Trophoblast cell (in vitro differentiated cells and primary cell): Measurements from ENCODE around the gene CCL3.

ENCODE experiments used
- DNase-seq, 2 donors: peaks; one replicate each; pipeline ENCODE4 v3.0.0-alpha.2; 2016
- H2AFZ ChIP-seq: 2 replicates; pipeline ENCODE4 v1.6.1; 2013; ENCODE audit warnings: low read length, moderate library complexity, mild to moderate bottlenecking; ENCODE audit not compliant: insufficient read depth, poor library complexity
- H2AK5ac ChIP-seq: 2 replicates; pipeline ENCODE4 v1.6.1; 2013; ENCODE audit warnings: mild to moderate bottlenecking, low read length
- H2BK120ac ChIP-seq: 2 replicates; pipeline ENCODE4 v1.6.1; 2013; ENCODE audit warnings: low read length, mild to moderate bottlenecking, moderate library complexity; ENCODE audit not compliant: insufficient read depth, poor library complexity
- H2BK12ac ChIP-seq: 2 replicates; pipeline ENCODE4 v1.6.1; 2013; ENCODE audit warnings: mild to moderate bottlenecking, low read length, moderate library complexity
- H2BK5ac ChIP-seq: 2 replicates; pipeline ENCODE4 v1.6.1; 2013; ENCODE audit warnings: low read length, low read depth, moderate library complexity, mild to moderate bottlenecking; ENCODE audit not compliant: poor library complexity
- H3K14ac ChIP-seq: 2 replicates; pipeline ENCODE4 v1.6.1; 2013; ENCODE audit warnings: mild to moderate bottlenecking, low read length
- H3K18ac ChIP-seq: 2 replicates; pipeline ENCODE4 v1.6.1; 2013; ENCODE audit warnings: mild to moderate bottlenecking, low read length
- H3K23ac ChIP-seq: 2 replicates; pipeline ENCODE4 v1.6.1; 2013; ENCODE audit warnings: low read length
- H3K27ac ChIP-seq: 2 replicates; pipeline ENCODE4 v1.5.1; 2013; ENCODE audit warnings: low read depth, mild to moderate bottlenecking, inconsistent platforms, low read length, moderate library complexity
- H3K27me3 ChIP-seq: 2 replicates; pipeline ENCODE4 v1.6.1; 2013; ENCODE audit warnings: inconsistent platforms, mild to moderate bottlenecking, low read length, moderate library complexity; ENCODE audit not compliant: insufficient read depth
- H3K36me3 ChIP-seq, 2 experiments: 1 replicate in 1 of 2; 2 replicates in 1 of 2; pipeline ENCODE4 v1.6.1; 2013; ENCODE audit warnings: low read length in 2 of 2, mild to moderate bottlenecking in 2 of 2, moderate library complexity in 1 of 2; ENCODE audit not compliant: insufficient read depth in 2 of 2, control insufficient read depth in 1 of 2
- H3K4ac ChIP-seq: 2 replicates; pipeline ENCODE4 v1.6.1; 2013; ENCODE audit warnings: low read depth, mild to moderate bottlenecking, low read length, moderate library complexity
- H3K4me1 ChIP-seq, 2 experiments: 1 replicate in 1 of 2; 2 replicates in 1 of 2; pipeline ENCODE4 v1.6.1; 2013; ENCODE audit warnings: low read length in 2 of 2, mild to moderate bottlenecking in 2 of 2, moderate library complexity in 1 of 2; ENCODE audit not compliant: insufficient read depth in 2 of 2, control insufficient read depth in 1 of 2
- H3K4me2 ChIP-seq: 2 replicates; pipeline ENCODE4 v1.6.1; 2013; ENCODE audit warnings: inconsistent platforms, mild to moderate bottlenecking, low read length, moderate library complexity
- H3K4me3 ChIP-seq: 2 replicates; pipeline ENCODE4 v1.5.1; 2013; ENCODE audit warnings: mild to moderate bottlenecking, low read depth, low read length, inconsistent platforms
- H3K79me1 ChIP-seq: one replicate; pipeline ENCODE4 v1.6.1; 2013; ENCODE audit warnings: low read length
- H3K79me2 ChIP-seq: 2 replicates; pipeline ENCODE4 v1.6.1; 2013; ENCODE audit warnings: low read length, mild to moderate bottlenecking; ENCODE audit not compliant: control insufficient read depth, insufficient read depth, poor library complexity
- H3K9ac ChIP-seq: 2 replicates; pipeline ENCODE4 v1.6.1; 2013; ENCODE audit warnings: mild to moderate bottlenecking, low read length
- H3K9me3 ChIP-seq: 2 replicates; pipeline ENCODE4 v1.6.1; 2013; ENCODE audit warnings: low read depth, mild to moderate bottlenecking, control low read depth, inconsistent platforms, low read length; ENCODE audit not compliant: insufficient read depth
- H4K12ac ChIP-seq: 2 replicates; pipeline ENCODE4 v1.6.1; 2013; ENCODE audit warnings: low read depth, mild to moderate bottlenecking, low read length, moderate library complexity
- H4K8ac ChIP-seq: 2 replicates; pipeline ENCODE4 v1.6.1; 2013; ENCODE audit warnings: low read depth, mild to moderate bottlenecking, low read length, moderate library complexity
- H4K91ac ChIP-seq: one replicate; pipeline ENCODE4 v1.6.1; 2013; ENCODE audit warnings: low read depth, mild to moderate bottlenecking, low read length, moderate library complexity
- WGBS: extraction: QIAGEN DNeasy Blood & Tissue Kit; methylation state at CpG from one replicate; pipeline ENCODE4 v1.1.7; 2013; ENCODE audit warnings: missing lambda C conversion rate; ENCODE audit not compliant: insufficient read length, insufficient coverage; ENCODE audit errors: extremely low coverage; 5-methylcytosine and 5-hydroxymethylcytosine counted together

CCL3 gene

DNA sequence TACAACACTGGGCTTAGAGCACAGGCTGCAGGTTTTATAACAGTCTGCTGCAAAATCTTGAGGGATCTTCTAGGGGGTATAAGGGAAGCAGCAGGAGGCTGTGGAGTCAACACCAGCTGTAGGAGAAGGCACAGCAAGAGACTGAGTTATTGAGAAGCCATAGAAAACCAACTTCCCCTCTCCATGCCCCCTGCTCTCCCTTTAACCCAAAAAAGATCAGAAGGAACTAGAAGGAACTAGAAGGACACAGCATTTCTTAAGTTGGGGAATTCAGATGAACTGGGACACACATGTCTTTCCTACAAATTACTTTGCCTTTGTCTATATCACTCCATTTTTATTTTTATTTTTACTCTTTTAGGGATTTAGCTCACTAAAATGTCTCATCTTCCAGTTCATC, 32.0 kb downstream of the CCL3 start:
- H3K23ac ChIP-seq, result no peak overlapping the region
- no peak overlapping the region for H3K9ac ChIP-seq
- H4K12ac ChIP-seq, result no peak overlapping the region
- H3K4ac ChIP-seq, result no peak overlapping the region
- H3K9me3 ChIP-seq, result peaks cover 1% of the 10 kb centered on the region
- H2BK120ac ChIP-seq, result no peak overlapping the region
- no peak overlapping the region for H4K91ac ChIP-seq
- no peak overlapping the region for H2AFZ ChIP-seq
- H3K79me2 ChIP-seq, result no peaks in the 10 kb centered on the region
- no peak overlapping the region for H2BK12ac ChIP-seq
- no peak overlapping the region for H3K27ac ChIP-seq
- DNase-seq, result no peak
- no peaks in the 10 kb centered on the region for H3K36me3 ChIP-seq
- no peak overlapping the region for H2BK5ac ChIP-seq
- H3K14ac ChIP-seq, result no peak overlapping the region
- no peaks in the 10 kb centered on the region for H3K79me1 ChIP-seq
- H3K4me1 ChIP-seq, result no peaks in the 10 kb centered on the region
- H3K27me3 ChIP-seq, result no peaks in the 10 kb centered on the region
- no peak overlapping the region for H3K18ac ChIP-seq
- no peak overlapping the region for H3K4me2 ChIP-seq
- no peak overlapping the region for H4K8ac ChIP-seq
- H3K4me3 ChIP-seq, result no peak overlapping the region
- H2AK5ac ChIP-seq, result no peak overlapping the region

DNA sequence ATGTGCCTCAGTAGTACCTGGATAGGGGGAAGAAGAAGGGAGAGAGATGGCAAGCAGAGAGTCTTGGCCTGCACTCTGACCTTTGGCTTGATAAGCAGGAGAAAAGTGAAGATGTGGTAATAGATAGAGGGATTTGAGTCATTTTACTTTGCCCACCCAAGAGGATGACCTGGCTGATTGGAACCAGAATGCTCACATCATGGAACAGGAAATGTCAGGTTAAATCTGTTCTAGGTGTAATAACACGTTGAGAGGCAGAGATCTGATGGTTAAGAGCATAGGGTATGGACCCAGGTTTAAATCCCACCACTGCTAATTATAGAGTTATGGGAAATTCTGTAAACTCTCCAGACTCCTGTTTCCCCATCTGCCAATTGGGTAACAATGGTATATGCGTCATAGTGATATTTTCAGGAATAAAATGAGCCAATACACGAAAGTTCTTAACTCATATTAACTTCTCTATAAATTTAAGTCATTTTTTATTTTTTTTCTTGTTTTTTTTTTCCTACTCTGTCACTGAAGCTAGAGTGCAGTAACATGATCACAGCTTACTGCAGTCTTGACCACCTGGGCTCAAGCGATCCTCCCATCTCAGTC, 33.9 kb downstream of the CCL3 start:
- H4K91ac ChIP-seq, result no peak overlapping the region
- H3K9ac ChIP-seq, result no peak overlapping the region
- H2BK120ac ChIP-seq, result no peak overlapping the region
- H3K14ac ChIP-seq, result no peak overlapping the region
- H3K27me3 ChIP-seq, result no peaks in the 10 kb centered on the region
- peaks cover 1% of the 10 kb centered on the region for H3K9me3 ChIP-seq
- H3K4me3 ChIP-seq, result no peak overlapping the region
- H3K27ac ChIP-seq, result no peak overlapping the region
- no peak overlapping the region for H4K12ac ChIP-seq
- no peak overlapping the region for H3K18ac ChIP-seq
- H2BK5ac ChIP-seq, result no peak overlapping the region
- peak in 1 of 2 donors; percentile 11 for DNase-seq
- no peak overlapping the region for H3K4ac ChIP-seq
- H3K23ac ChIP-seq, result no peak overlapping the region
- no peak overlapping the region for H4K8ac ChIP-seq
- H3K4me1 ChIP-seq, result no peaks in the 10 kb centered on the region
- H3K79me2 ChIP-seq, result no peaks in the 10 kb centered on the region
- H3K79me1 ChIP-seq, result no peaks in the 10 kb centered on the region
- H2AFZ ChIP-seq, result no peak overlapping the region
- no CpG with 5 or more reads among the region's 4 CpGs for WGBS
- no peak overlapping the region for H2AK5ac ChIP-seq
- no peaks in the 10 kb centered on the region for H3K36me3 ChIP-seq
- no peak overlapping the region for H3K4me2 ChIP-seq
- H2BK12ac ChIP-seq, result no peak overlapping the region

DNA sequence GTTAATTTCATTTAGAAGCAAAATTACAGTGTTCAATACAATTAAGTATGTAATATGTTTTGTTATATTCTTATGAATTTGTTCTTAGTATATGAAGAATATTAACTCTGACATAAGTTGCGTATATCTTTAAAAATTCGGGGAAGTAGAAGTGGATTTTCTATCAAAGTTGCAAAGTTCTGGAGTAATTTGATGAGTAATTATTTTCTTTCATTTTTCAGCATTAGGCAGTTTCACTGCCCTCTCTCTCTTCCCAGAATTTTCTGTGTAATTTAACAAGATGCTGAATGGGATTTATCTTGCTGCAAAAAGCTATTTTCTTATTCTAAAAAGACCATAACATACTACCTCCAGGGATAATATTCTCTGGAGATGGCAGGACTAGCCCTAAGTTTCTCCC, 34.8 kb downstream of the CCL3 start:
- Histone ChIP-seq H3K4me3 (no peak overlapping the region), H3K4me2 (no peak overlapping the region), H4K8ac (no peak overlapping the region), H3K23ac (no peak overlapping the region), H3K79me2 (no peaks in the 10 kb centered on the region), H3K9ac (no peak overlapping the region), H3K9me3 (peaks cover 1% of the 10 kb centered on the region), H4K12ac (no peak overlapping the region), H2BK120ac (no peak overlapping the region), H2AK5ac (no peak overlapping the region), H3K14ac (no peak overlapping the region), H3K79me1 (no peaks in the 10 kb centered on the region), H3K27me3 (no peaks in the 10 kb centered on the region), H3K4me1 (no peaks in the 10 kb centered on the region), H2AFZ (no peak overlapping the region), H2BK12ac (no peak overlapping the region), H4K91ac (no peak overlapping the region), H3K36me3 (no peaks in the 10 kb centered on the region), H3K4ac (no peak overlapping the region), H3K18ac (no peak overlapping the region), H3K27ac (no peak overlapping the region), H2BK5ac (no peak overlapping the region)
- WGBS, result no CpG with 5 or more reads among the region's 2 CpGs
- no peak for DNase-seq

DNA sequence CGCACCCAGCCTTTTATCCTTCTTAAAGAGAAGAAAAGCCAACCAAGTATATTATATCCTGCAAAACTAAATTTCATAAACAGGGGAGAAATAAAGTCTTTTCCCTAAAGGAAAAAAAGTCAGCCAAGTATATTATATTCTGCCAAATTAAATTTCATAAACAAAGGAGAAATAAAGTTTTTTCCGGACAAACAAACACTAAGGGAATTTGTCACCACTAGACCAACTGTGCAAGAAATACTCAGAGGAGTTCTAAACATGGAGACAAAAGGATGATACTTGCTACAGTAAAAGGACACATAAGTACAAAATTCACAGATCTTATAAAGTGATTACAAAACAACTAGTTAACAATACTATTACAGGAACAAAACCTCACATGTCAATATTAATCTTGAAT, 40.3 kb downstream of the CCL3 start:
- Histone ChIP-seq H4K91ac (no peak overlapping the region), H3K9ac (no peak overlapping the region), H3K14ac (no peak overlapping the region), H2BK12ac (no peak overlapping the region), H3K79me2 (no peaks in the 10 kb centered on the region), H3K79me1 (no peaks in the 10 kb centered on the region), H4K12ac (no peak overlapping the region), H3K27me3 (no peaks in the 10 kb centered on the region), H2BK5ac (no peak overlapping the region), H3K18ac (no peak overlapping the region), H3K9me3 (peaks cover 8% of the 10 kb centered on the region), H3K4me1 (no peaks in the 10 kb centered on the region), H4K8ac (no peak overlapping the region), H3K23ac (no peak overlapping the region), H3K4ac (no peak overlapping the region), H2AK5ac (no peak overlapping the region), H3K4me3 (no peak overlapping the region), H3K36me3 (no peaks in the 10 kb centered on the region), H2AFZ (no peak overlapping the region), H3K4me2 (no peak overlapping the region), H2BK120ac (no peak overlapping the region), H3K27ac (no peak overlapping the region)
- no peak for DNase-seq
- WGBS, result no CpG with 5 or more reads among the region's 2 CpGs
